ENCODE results near the gene KIF1A. TPM values are rescaled to one million over a fixed set of nuclear protein-coding genes. Genes with fewer than 3 reads are reported as not detected.

KIF1A gene
- total and polyA plus RNA-seq, 2 of the 13 experiments (the other 11 are each of a cell fraction or from before 2014, with no cell fraction given): 0.01 TPM; not detected in 1

GRCh38 chr2:240812721-240813120 lies 7.3 kb downstream of the KIF1A start:
- Histone ChIP-seq H3K4me2 (ENCODE audit: low read depth, low read length) (no peak overlapping the region), H2AFZ (ENCODE audit: low read length) (no peak overlapping the region), H3K27me3 (ENCODE audit: control insufficient read depth in 1 of 2, insufficient read depth in 2 of 2, low read length in 2 of 2) (peaks cover 5 to 33% of the 10 kb centered on the region in 2 experiments; a peak in 4 of 5 replicates), H3K36me3 (replicated peaks in 1 of 2; ENCODE audit: control insufficient read depth in 1 of 2, insufficient read depth in 2 of 2, low read length in 2 of 2) (no peaks in the 10 kb centered on the region), H3K27ac (ENCODE audit: extremely low read length, insufficient read depth, low read length) (no peak overlapping the region), H3K9ac (ENCODE audit: insufficient read depth, low read depth, low read length) (no peak overlapping the region), H3K4me1 (ENCODE audit: insufficient read depth, low read length) (no peaks in the 10 kb centered on the region), H4K20me1 (ENCODE audit: insufficient read depth, low read length) (no peaks in the 10 kb centered on the region), H3K9me3 (ENCODE audit: low read length) (no peaks in the 10 kb centered on the region), H3K4me3 (replicated peaks in 1 of 3; ENCODE audit: insufficient read depth in 1 of 3, low read depth in 2 of 3, low read length in 3 of 3) (no peak overlapping the region), H3K79me2 (ENCODE audit: insufficient read depth, low read length) (no peaks in the 10 kb centered on the region)
- no peak for ATAC-seq
- no TSS peak for BruUV-seq (replicated peaks)
- no peak for FAIRE-seq
- no peak for DNase-seq (ENCODE audit: low spot score)
- POLR2A ChIA-PET: no interaction called here
- in situ Hi-C loops (cut with HindIII; ENCODE audit: extremely low pct_ligation_motif_present, low pct_unique_long_range_greater_than_20kb) (no loop called here), intact Hi-C loops (cut with micrococcal nuclease; ENCODE audit: unreplicated experiment) (no loop called here)
- WGBS (ENCODE audit: low lambda C conversion rate): 49% methylated on average over 20 of the region's 20 CpGs
- TF ChIP-seq ARNTL (CRISPR knock-in tag; IDR thresholded peaks at IDR 0.05) (no peak), YEATS4 (CRISPR knock-in tag; IDR thresholded peaks at IDR 0.05; ENCODE audit: borderline replicate concordance) (no peak), PCBP1 (IDR thresholded peaks at IDR 0.05; ENCODE audit: borderline replicate concordance, low read depth, low read length) (no peak), ZNF501 (CRISPR knock-in tag; IDR thresholded peaks at IDR 0.05) (no peak), ZBTB39 (CRISPR knock-in tag; IDR thresholded peaks at IDR 0.05) (no peak), GLI4 (CRISPR knock-in tag; IDR thresholded peaks at IDR 0.05; ENCODE audit: borderline replicate concordance) (no peak), RBAK (CRISPR knock-in tag; IDR thresholded peaks at IDR 0.05) (no peak), ZBTB4 (CRISPR knock-in tag; IDR thresholded peaks at IDR 0.05; ENCODE audit: borderline replicate concordance) (no peak), ELK4 (CRISPR knock-in tag; IDR thresholded peaks at IDR 0.05; ENCODE audit: borderline replicate concordance) (no peak), UBTF (CRISPR knock-in tag; IDR thresholded peaks at IDR 0.05) (no peak)
- CTCF ChIA-PET (ENCODE audit: low intra/inter-chr PET ratio, low total read pairs): no interaction called here
